SK-N-SH (cell line): Measurements from ENCODE around the gene UNCX. TPM values are rescaled to one million over a fixed set of nuclear protein-coding genes. Genes with fewer than 3 reads are reported as not detected.

ENCODE experiments used
- CTCF ChIA-PET: fragments of 300-600, 350-600 bp; formaldehyde crosslinking; extraction: SDS; loops from one replicate; lab custom pipeline; 2021; lab: Yijun Ruan, JAX
- POLR2A ChIA-PET: fragments of 350-600 bp; sonication (Branson Sonifier 250); formaldehyde crosslinking; extraction: SDS; loops from one replicate; lab custom pipeline; 2020; ENCODE audit warnings: antibody characterized with exemption, inconsistent platforms; lab: Yijun Ruan, JAX
- DNase-seq: peaks from one replicate; pipeline ENCODE4 v3.0.0; 2012
- H2AFZ ChIP-seq: fragments of 200-600 bp; sonication (generic); 2 replicates; pipeline ENCODE4 v1.8.1; 2016; ENCODE audit warnings: antibody characterized with exemption, mild to moderate bottlenecking, low read depth
- H3F3A ChIP-seq: fragments of 200-600 bp; sonication (generic); replicated peaks from 2 replicates; pipeline ENCODE3; 2016; ENCODE audit warnings: antibody characterized with exemption, mild to moderate bottlenecking; ENCODE audit not compliant: insufficient read depth
- H3K27ac ChIP-seq, 2 experiments: fragments of 200-500 bp in 1 of 2; fragments of 200-600 bp in 1 of 2; sonication (Bioruptor generic) in 1 of 2; sonication (generic), shearing (Covaris generic) in 1 of 2; 2 replicates each; pipeline versions ENCODE4 v1.5.1 to v1.6.1; 2014 to 2016; ENCODE audit warnings: low read depth in 2 of 2, inconsistent platforms in 1 of 2, low read length in 1 of 2, mild to moderate bottlenecking in 1 of 2, mixed read lengths in 1 of 2
- H3K27me3 ChIP-seq: fragments of 200-600 bp; sonication (generic), shearing (Covaris generic); 2 replicates; pipeline ENCODE4 v1.6.1; 2016; ENCODE audit warnings: mixed run types; ENCODE audit not compliant: insufficient read depth
- H3K36me3 ChIP-seq, 2 experiments: fragments of 200-500 bp in 1 of 2; fragments of 200-600 bp in 1 of 2; sonication (Bioruptor generic) in 1 of 2; sonication (generic) in 1 of 2; replicated peaks in 1 of 2; 2 replicates each; pipeline versions ENCODE3 to v1.5.1; 2014 to 2016; ENCODE audit warnings: low read length in 1 of 2, mild to moderate bottlenecking in 1 of 2; ENCODE audit not compliant: insufficient read depth in 2 of 2, control insufficient read depth in 1 of 2
- H3K4me1 ChIP-seq, 2 experiments: fragments of 200-500 bp in 1 of 2; fragments of 200-600 bp in 1 of 2; sonication (Bioruptor generic) in 1 of 2; sonication (generic), shearing (Covaris generic) in 1 of 2; 2 replicates each; pipeline versions ENCODE4 v1.5.1 to v1.6.1; 2014 to 2016; ENCODE audit warnings: low read depth in 1 of 2, low read length in 1 of 2, mixed run types in 1 of 2; ENCODE audit not compliant: insufficient read depth in 2 of 2, control insufficient read depth in 1 of 2
- H3K4me2 ChIP-seq: fragments of 200-600 bp; sonication (generic), shearing (Covaris generic); 2 replicates; pipeline ENCODE4 v1.6.1; 2017; ENCODE audit warnings: mixed run types
- H3K4me3 ChIP-seq, 2 experiments: fragments of 200-500 bp in 1 of 2; fragments of 200-600 bp in 1 of 2; sonication (Bioruptor generic) in 1 of 2; sonication (generic), shearing (Covaris generic) in 1 of 2; 2 replicates each; pipeline versions ENCODE4 v1.5.1 to v1.8.1; 2014 to 2016; ENCODE audit warnings: low read depth in 2 of 2, inconsistent platforms in 1 of 2, low read length in 1 of 2, mild to moderate bottlenecking in 1 of 2, mixed read lengths in 1 of 2, moderate library complexity in 1 of 2
- H3K79me2 ChIP-seq: fragments of 200-600 bp; sonication (generic); 2 replicates; pipeline ENCODE4 v1.8.1; 2017; ENCODE audit warnings: mild to moderate bottlenecking; ENCODE audit not compliant: insufficient read depth
- H3K9ac ChIP-seq: fragments of 200-600 bp; sonication (generic); 2 replicates; pipeline ENCODE4 v1.6.1; 2017; ENCODE audit warnings: mixed run types
- H3K9me2 ChIP-seq: fragments of 200-600 bp; sonication (generic); 2 replicates; pipeline ENCODE4 v1.6.1; 2017; ENCODE audit warnings: mixed run types
- H3K9me3 ChIP-seq: fragments of 200-600 bp; sonication (generic); 2 replicates; pipeline ENCODE4 v1.6.1; 2017; ENCODE audit warnings: mixed run types, mild to moderate bottlenecking, moderate library complexity
- H4K20me1 ChIP-seq: fragments of 200-600 bp; sonication (generic); 2 replicates; pipeline ENCODE4 v1.6.1; 2017; ENCODE audit warnings: mild to moderate bottlenecking, mixed run types; ENCODE audit not compliant: insufficient read depth
- EZH2phosphoT487 ChIP-seq: fragments of 200-600 bp; sonication (generic); IDR thresholded peaks from 2 replicates; pipeline ENCODE4 v1.6.1; 2017; ENCODE audit warnings: low read depth, mixed run types, mild to moderate bottlenecking, antibody characterized with exemption, moderate library complexity, borderline replicate concordance
- REST ChIP-seq: IDR thresholded peaks from 2 replicates; pipeline ENCODE4 v1.6.1; 2012; ENCODE audit warnings: mild to moderate bottlenecking, low read depth, low read length, moderate library complexity
- TAF1 ChIP-seq: IDR thresholded peaks from 2 replicates; pipeline ENCODE4 v1.6.1; 2012; ENCODE audit warnings: low read depth, mild to moderate bottlenecking, low read length, moderate library complexity, borderline replicate concordance
- WGBS: methylation state at CpG from one replicate; pipeline ENCODE4 v1.1.6; 2017; ENCODE audit warnings: low lambda C conversion rate; 5-methylcytosine and 5-hydroxymethylcytosine counted together
- polyA plus RNA-seq, 3 experiments: library from polyadenylated mRNA; depleted of rRNA; stranded (reverse); fragments of >200 nt; gene quantifications; 2 replicates each; pipeline ENCODE4 v1.2.3, GENCODE V29; 2012

UNCX gene
- polyA plus RNA-seq, 1 of the 3 experiments (the other 2 are of a cell fraction): not detected

- ChIA-PET CTCF (interaction anchor here (0.9 to 11.4 kb wide), 21 partner anchors 11 to 223 kb away, joined by 3 to 218 read pairs (median 12); no protein-coding TSS in a partner anchor), POLR2A (no interaction called here)
- H3K4me3 ChIP-seq: no peak overlapping the region
- H3F3A ChIP-seq: peaks cover 14% of the 10 kb centered on the region
- peaks cover 0 to 3% of the 10 kb centered on the region in 2 experiments; a peak in 1 of 4 replicates for H3K4me1 ChIP-seq
- H2AFZ ChIP-seq: no peak overlapping the region
- WGBS: 18% methylated on average over 62 of the region's 66 CpGs
- no peaks in the 10 kb centered on the region for H3K9me3 ChIP-seq
- H4K20me1 ChIP-seq: peaks cover 36% of the 10 kb centered on the region
- H3K79me2 ChIP-seq: no peaks in the 10 kb centered on the region
- H3K9me2 ChIP-seq: no peaks in the 10 kb centered on the region
- no peak for TF ChIP-seq REST
- TF ChIP-seq EZH2phosphoT487: 0 out of 2 replicates have a peak, but pooled peaks have one; percentile 46
- H3K9ac ChIP-seq: no peak overlapping the region
- H3K4me2 ChIP-seq: no peak overlapping the region
- no peak overlapping the region for H3K27ac ChIP-seq
- DNase-seq: no peak
- H3K36me3 ChIP-seq: no peaks in the 10 kb centered on the region
- H3K27me3 ChIP-seq: peaks cover 100% of the 10 kb centered on the region
Measured at GRCh38 chr7:1224086-1224716, 8.5 kb upstream of the UNCX start.

- no peak for DNase-seq
- Histone ChIP-seq H3K9me2 (no peaks in the 10 kb centered on the region), H3K27me3 (peaks cover 95% of the 10 kb centered on the region), H3K27ac (no peak overlapping the region), H3K9me3 (no peaks in the 10 kb centered on the region), H3K36me3 (no peaks in the 10 kb centered on the region), H2AFZ (no peak overlapping the region), H3K9ac (no peak overlapping the region), H3K4me2 (no peak overlapping the region), H3K79me2 (no peaks in the 10 kb centered on the region), H3K4me1 (peaks cover 0 to 3% of the 10 kb centered on the region in 2 experiments; a peak in 1 of 4 replicates), H3F3A (peaks cover 14% of the 10 kb centered on the region), H4K20me1 (peaks cover 38% of the 10 kb centered on the region), H3K4me3 (no peak overlapping the region)
- no peak for TF ChIP-seq TAF1
- CTCF ChIA-PET: interaction anchor here (0.6 to 11.4 kb wide), 55 partner anchors 10 to 328 kb away, joined by 3 to 218 read pairs (median 6); partner anchors contain the start of gene MICALL2
- POLR2A ChIA-PET: no interaction called here
- WGBS: 1% methylated on average over 11 of the region's 11 CpGs
Measured at GRCh38 chr7:1225030-1225429, 7.6 kb upstream of the UNCX start.
